Measurements from ENCODE around the gene UTP14A.

UTP14A gene

GRCh38 chrX:129953881-129954280, 47.9 kb downstream of the UTP14A start:
- DNase-seq (ENCODE audit: low read depth in 1 of 2, low spot score in 1 of 2): no peak
- TF ChIP-seq GABPA (IDR thresholded peaks at IDR 0.05; ENCODE audit: low read depth): no peak
- TF ChIP-seq POLR2AphosphoS5 (IDR thresholded peaks at IDR 0.05; ENCODE audit: low read depth): no peak
- no peak for TF ChIP-seq SPI1 (IDR thresholded peaks at IDR 0.05; ENCODE audit: borderline replicate concordance, low read depth)
- no peak for TF ChIP-seq CTCF (IDR thresholded peaks at IDR 0.05; ENCODE audit: insufficient read depth, low read length)
- no peak for TF ChIP-seq REST (IDR thresholded peaks at IDR 0.05; ENCODE audit: insufficient replicate concordance, low read depth)
- no peak overlapping the region for H3K4me3 ChIP-seq (replicated peaks; ENCODE audit: insufficient read depth, low read length)
- no peaks in the 10 kb centered on the region for H3K27me3 ChIP-seq (ENCODE audit: insufficient read depth, poor library complexity, severe bottlenecking)
- H3K27ac ChIP-seq (replicated peaks): no peak overlapping the region

GRCh38 chrX:129954804-129955203, 48.8 kb downstream of the UTP14A start:
- Histone ChIP-seq H3K4me3 (replicated peaks; ENCODE audit: insufficient read depth, low read length) (no peak overlapping the region), H3K27ac (replicated peaks) (no peak overlapping the region), H3K27me3 (ENCODE audit: insufficient read depth, poor library complexity, severe bottlenecking) (no peaks in the 10 kb centered on the region)
- TF ChIP-seq CTCF (IDR thresholded peaks at IDR 0.05; ENCODE audit: insufficient read depth, low read length): no peak
- no peak for TF ChIP-seq GABPA (IDR thresholded peaks at IDR 0.05; ENCODE audit: low read depth)
- TF ChIP-seq SPI1 (IDR thresholded peaks at IDR 0.05; ENCODE audit: borderline replicate concordance, low read depth): no peak
- no peak for TF ChIP-seq REST (IDR thresholded peaks at IDR 0.05; ENCODE audit: insufficient replicate concordance, low read depth)
- no peak for TF ChIP-seq POLR2AphosphoS5 (IDR thresholded peaks at IDR 0.05; ENCODE audit: low read depth)
- DNase-seq (ENCODE audit: low read depth in 1 of 2, low spot score in 1 of 2): no peak

GRCh38 chrX:129955682-129956081, 49.7 kb downstream of the UTP14A start:
- TF ChIP-seq SPI1 (IDR thresholded peaks at IDR 0.05; ENCODE audit: borderline replicate concordance, low read depth) (no peak), GABPA (IDR thresholded peaks at IDR 0.05; ENCODE audit: low read depth) (no peak), CTCF (IDR thresholded peaks at IDR 0.05; ENCODE audit: insufficient read depth, low read length) (no peak), REST (IDR thresholded peaks at IDR 0.05; ENCODE audit: insufficient replicate concordance, low read depth) (no peak), POLR2AphosphoS5 (IDR thresholded peaks at IDR 0.05; ENCODE audit: low read depth) (no peak)
- H3K27ac ChIP-seq (replicated peaks): no peak overlapping the region
- H3K4me3 ChIP-seq (replicated peaks; ENCODE audit: insufficient read depth, low read length): no peak overlapping the region
- H3K27me3 ChIP-seq (ENCODE audit: insufficient read depth, poor library complexity, severe bottlenecking): no peaks in the 10 kb centered on the region
- DNase-seq (ENCODE audit: low read depth in 1 of 2, low spot score in 1 of 2): no peak
